Fibroblast of skin of scalp (primary cell): ENCODE data around the gene ZNF48.

ENCODE experiments used
- DNase-seq: peaks from one replicate; pipeline ENCODE4 v3.0.0-alpha.2; 2013

Gene ZNF48

DNA sequence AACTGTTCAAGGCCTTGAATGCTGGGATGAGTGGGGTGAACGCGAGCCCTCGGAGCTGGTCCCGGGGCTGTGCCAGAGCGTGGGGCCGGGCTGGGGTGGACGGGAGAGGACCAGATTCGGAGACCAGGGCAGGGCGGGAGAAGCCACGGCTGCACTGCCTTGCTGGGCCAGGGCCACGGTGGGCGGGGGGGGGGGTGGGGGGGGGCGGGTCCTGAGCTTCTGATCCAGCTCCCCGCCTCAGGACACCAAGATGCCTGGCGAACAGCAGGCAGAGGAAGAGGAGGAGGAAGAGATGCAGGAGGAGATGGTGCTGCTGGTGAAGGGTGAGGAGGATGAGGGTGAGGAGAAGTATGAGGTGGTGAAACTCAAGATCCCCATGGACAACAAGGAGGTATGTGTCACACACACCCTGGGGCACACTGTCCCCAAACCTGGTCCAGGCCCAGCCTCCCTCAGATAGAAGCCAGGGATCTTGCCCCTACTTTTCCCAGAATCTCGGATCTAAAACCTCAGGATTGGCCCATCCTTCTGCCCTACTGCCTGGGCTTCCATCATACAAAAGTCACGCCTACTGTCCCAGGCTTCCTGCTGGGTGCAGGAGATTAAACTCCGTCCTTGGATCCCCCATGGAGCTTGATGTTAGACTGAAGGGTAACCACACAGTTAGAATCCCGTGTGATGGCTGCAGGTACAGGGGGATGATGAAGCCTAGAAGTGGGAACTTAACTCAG, 12.7 kb downstream of the ZNF48 start:
- peak; percentile 11 for DNase-seq

DNA sequence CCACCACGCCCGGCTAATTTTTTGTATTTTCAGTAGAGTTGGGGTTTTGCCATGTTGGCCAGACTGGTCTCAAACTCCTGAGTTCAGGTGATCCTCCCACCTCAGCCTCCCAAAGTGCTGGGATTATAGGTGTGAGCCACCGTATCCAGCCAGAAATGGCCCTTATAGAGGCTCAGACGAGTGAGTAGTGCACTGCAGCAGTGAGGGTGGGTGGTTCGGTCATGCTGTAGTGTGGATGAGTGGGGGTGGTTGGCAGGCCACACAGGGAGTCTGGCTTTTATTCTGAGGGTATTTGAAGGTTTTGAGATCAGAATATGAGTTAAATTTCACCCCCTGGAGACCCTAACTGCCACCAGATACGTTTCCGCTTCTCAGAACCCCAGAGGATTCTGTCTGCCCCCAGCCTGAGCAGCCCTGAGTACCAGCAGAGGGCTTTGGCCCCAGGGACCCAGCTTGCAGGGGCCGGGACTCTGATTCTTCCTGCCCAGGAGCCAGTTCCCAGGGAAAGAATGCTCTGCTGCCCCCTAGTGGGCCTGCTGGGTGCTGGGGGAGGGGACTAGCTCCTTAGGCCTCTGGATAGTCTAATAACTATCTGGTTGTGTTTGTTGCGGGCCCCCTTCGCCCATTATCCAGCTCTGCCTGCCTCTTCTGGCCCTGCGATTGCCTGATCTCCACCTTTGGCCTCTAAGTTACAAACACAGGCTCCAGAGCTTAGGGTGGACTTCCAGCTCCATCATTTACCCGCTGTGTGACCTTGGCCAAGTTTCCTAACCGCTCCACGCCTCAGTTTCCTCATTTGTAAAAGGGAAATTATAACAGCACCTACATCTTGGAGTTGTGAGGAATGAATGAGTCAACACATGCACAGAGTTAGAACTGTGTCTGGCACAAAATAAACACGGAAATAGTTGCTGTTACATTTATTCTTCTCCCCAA, 14.2 kb downstream of the ZNF48 start:
- peak; percentile 88 for DNase-seq

DNA sequence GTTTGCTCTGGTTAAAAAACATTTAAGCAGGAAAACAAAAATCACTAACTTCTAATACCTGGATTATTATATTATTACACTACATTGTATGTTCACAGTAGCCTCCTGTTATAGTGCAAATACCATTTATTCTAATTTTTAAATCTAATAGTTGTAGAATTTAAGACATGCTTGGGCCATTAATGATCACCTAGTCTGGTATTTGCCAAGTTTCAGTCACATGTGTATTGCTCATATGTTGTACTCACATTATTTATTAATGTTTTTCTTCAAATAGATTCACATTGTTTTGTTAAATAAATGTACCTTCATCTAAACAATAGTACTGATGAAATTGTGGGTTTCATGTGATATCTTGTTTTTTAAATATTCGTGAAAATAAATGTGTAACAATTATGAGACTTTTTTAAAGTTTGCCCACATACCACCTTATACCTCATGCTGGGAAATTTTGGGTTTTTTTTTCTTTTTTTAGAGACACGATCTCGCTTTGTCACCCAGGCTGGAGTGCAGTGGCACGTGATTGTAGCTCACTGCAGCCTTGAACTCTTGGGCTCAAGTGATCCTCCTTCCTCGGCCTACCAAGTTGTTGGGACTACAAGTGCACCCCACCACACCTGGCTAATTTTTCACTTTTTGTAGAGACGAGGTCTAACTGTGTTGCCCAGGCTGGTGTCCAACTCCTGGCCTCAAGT, 18.0 kb downstream of the ZNF48 start:
- no peak for DNase-seq

DNA sequence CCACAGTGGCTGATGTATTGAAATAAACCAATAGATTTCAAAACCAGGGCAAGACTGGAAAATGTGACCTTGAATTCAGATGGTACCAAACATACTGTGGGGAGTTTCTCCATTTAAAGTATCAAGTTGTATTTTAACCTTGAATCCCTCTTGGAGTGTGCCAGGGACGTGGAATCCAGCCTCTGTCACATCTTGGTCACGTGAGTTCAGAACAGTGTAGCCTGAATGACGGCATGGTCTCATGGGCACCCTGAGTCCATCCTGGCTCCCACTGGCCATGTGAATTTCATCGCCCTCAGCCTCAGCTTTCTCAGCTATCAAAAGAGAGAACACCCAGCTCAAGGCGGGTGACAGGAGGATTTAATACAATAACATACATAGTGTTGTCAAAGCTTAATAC, 18.9 kb downstream of the ZNF48 start:
- no peak for DNase-seq

DNA sequence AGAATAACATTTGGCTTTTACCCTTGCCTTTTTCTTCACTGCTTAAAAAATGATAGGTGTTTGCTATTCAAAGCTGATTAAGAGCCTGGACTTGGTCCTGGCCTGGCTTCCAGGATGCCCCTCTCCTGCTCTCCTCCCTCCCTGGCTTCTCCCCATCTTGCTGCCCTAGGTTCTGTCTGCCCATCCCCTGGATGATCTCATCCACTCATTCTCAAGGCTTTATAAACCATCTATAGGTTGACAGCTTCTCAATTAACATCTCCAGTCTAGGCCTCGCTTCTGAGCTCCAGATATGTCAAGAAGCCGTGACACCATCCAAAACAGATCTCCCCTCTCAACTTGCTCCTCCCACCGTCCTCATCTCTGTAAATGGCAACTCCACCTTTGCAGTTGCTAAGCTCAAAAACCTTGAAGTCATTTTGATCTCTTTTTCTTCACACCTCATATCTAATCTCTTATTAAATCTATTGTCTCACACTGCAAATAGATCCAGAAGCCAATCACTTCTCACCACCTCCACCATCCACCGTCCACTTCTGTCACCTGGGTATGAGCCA, 20.9 kb downstream of the ZNF48 start:
- DNase-seq: no peak

DNA sequence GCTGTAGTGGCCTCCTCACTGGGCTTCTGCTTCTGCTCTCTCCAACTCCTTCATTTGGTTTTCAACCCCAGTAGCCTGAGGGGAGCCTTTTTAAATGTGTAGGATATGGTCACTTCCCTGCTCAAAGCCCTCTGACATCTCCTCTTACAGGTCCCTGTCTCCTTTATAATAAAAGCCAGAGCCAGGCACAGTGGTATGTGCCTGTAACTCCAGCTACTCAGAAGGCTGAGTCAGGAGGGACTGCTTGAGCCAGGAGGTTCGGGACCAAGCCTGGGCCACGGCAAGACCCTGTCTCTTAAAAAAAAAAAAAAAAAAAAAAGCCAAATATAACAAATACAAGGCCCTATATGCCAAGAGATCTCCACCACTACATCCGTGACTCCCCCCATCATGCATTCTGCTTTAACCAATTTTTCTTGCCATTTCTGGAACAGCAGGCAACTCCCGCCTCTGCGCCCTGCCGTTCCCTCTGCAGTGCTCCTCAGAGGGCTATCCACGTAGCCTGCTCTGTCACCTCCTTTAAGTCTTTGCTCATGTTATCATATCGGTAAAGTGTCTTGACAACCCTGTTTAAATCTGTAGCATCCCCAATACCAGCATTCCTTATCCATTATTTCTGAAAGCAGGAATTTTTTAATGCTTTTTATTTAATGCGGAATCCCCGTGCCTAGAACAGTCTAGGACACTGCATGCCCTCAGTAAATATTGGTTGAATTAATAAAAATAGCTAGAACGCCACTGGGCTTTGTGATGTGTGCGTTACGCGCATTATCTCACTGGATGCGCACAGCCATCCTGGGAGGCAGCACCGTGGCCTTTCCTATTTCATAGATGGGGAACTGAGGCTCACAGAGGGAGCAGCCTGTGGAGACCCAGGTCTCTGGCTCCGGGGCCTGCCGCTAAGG, 21.7 kb downstream of the ZNF48 start:
- peak; percentile 2 for DNase-seq

DNA sequence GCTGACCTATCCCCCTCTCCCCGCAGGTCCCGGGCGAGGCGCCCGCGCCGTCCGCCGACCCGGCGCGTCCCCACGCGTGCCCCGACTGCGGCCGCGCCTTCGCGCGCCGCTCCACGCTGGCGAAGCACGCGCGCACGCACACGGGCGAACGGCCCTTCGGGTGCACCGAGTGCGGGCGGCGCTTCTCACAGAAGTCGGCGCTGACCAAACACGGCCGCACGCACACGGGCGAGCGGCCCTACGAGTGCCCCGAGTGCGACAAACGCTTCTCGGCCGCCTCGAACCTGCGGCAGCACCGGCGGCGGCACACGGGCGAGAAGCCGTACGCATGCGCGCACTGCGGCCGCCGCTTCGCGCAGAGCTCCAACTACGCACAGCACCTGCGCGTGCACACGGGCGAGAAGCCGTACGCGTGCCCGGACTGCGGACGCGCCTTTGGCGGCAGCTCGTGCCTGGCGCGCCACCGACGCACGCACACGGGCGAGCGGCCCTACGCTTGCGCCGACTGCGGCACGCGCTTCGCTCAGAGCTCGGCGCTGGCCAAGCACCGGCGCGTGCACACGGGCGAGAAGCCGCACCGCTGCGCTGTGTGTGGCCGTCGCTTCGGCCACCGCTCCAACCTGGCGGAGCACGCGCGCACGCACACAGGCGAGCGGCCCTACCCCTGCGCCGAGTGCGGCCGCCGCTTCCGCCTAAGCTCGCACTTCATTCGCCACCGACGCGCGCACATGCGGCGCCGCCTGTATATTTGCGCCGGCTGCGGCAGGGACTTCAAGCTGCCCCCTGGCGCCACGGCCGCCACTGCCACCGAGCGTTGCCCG, 22.5 kb downstream of the ZNF48 start:
- DNase-seq: peak; percentile 83

DNA sequence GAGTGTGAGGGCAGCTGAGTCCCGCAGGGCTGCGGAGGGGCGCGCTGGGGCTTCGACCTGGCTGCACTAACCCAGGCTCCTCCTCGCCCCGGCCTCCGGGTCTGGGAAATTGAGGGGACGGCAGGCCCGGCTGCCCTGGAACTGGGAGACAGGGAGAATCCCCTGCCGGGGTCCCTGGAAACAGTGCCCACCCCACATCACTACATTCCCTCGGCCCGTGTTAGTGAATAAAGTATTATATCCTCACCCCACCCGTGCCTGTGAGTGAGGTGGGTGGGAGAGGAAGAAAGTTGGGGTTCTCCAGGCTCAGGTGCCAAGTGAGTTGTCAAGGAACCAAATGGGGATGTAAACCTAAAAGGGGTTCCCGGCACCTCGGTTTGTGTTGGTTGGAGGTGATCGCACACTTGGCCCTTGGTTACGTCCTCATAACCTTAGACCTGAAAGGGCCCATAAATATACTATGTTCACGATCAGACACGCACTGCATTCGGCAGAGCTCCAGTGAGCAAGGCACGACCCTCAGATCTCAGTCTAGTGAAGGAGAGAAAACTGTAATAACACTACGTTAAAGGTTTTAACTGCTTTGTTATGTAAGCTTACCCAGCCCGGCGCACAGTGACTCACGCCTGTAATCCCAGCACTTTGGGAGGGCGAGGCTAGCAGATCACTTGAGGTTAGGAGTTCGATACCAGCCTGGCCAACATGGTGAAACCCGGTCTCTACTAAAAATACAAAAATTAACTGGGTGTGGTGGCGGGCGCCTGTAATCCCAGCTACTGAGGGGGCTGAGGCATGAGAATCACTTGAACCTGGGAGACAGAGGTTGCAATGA, 23.3 kb downstream of the ZNF48 start:
- no peak for DNase-seq

DNA sequence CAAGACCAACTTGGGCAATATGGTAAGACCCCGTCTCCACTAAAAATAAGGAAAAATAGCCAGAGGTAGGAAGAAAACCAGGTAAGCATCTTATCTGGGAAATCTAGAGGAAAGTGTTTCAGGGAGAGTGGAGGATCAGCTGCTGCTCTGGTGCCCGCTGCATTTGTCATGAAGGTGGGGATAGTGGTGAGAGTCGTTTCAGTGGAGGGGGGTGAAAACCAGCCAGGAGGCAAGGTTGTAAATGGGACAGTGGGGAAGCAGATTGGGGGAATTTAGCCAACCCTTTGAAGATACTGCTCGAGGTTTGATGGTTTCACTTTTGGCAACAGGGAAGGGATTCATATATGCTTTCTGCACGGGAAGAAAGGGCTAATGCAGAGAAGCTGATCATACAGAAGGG, 25.8 kb downstream of the ZNF48 start:
- DNase-seq: no peak

DNA sequence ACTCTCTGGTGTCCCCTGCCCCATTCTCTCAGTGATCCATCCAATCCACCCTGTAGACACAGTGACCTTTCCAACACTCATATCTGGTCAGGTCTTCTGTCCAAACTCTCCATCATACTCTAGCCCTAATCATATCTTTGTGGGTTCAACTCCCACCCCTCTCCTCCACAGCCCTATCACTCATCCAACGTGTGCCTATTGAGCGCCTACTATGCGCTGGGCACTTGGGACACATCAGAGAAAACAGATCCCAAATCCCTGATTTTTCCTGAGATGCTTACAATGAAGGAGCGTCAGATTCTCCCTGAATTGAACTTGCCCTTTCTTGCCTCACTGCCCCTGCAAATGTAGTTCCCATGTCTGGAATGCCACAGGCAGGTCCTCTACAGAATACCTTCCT, 32.8 kb downstream of the ZNF48 start:
- DNase-seq: no peak

DNA sequence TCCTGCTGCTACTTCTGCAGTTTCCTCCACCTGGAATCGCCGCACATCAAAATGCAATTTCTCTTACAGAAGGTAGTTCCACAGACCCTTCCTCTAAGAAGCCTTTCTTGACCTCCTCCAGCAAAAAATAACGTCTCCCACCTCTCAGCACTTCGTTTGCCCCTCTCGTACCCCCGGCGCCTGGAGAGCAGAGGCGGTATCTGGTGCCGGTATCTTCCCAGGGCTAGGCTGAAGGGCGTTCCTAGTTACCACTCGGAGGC, 34.1 kb downstream of the ZNF48 start:
- DNase-seq: no peak

DNA sequence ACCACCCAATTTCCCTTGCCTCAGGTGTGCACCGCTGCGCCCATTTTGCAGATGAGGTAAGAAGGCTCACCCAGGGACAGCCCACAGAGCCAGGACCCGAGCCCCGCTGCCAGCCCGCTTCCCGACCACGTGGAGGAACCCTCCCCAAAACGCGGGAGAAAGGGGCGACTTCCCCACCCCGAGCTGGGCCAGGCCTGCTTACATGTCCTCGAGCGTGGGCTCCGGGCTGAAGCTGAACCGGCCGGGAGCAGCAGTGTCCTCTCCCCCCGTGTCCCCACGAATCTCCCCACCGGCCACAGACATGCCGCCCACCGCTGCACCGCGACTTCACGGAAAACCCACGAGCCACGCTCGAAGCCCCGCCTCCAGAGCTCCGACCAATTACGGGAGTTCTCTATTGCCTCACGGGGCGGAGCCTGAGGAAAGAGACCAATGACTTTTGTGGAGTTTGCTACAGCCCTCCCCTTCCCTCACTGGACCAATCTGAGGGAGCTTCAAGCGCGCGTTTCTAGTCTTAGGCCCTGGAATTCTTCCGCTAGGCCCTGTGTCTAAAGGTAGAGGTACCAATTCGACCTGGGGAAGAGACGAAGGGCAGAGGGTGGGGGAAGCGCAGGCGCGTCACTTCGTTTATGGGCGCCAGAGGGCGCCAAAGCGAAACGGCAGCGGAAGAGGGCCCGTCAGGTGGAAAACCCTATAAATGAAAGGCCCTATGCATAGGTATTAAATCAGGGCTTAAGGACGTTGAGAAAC, 34.6 kb downstream of the ZNF48 start, which contains the start of gene DCTPP1:
TSS of gene DCTPP1 (minus strand) at position 353 of the 750 bp plus-strand sequence. CDS start at position 303, 50 bp downstream.
- peak; percentile 98 for DNase-seq

DNA sequence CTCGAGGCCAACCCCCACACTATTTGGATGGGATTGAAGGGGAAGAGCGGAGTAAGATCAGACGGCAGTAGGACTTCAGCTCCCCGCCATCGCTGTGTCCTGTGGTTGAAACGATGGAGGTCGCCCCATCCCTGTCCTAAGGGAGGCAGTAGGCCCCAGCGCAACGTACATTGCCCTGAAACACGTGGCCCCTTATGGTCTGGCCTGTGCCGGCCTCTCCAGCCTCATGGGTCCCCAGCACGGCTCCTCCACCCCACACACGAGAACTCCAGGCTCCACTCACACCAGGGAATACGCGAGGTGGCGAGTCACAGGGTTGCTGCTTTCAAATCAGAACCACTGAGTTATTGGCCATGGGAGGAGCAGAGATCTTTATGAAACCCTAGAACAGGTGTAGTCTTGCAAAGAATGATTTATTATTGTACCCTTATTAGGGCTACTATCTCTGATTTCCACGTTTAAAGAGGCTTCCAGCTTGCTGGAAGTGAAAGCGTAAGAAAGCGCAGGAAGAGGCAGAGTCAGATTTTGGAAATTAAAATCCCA, 35.3 kb downstream of the ZNF48 start:
- no peak for DNase-seq

DNA sequence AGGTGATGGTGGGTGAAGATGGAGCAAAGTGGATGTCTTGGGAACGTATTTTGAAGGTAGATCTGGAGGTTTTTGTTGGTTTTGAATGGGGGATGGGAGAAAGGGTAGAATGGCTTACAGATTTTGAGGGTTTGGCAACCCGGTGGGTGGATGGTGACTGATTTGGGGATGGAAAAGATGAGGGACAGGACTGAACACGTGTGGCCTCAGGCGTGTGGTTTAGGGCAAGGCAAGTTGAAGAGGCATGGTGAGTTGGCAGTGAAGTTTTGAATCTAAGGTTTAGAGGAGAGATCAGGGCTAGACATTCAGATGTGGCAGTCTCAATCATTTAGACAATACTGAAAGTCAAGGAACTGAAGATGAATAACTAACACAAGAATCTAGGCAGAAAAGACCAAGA, 39.6 kb downstream of the ZNF48 start:
- no peak for DNase-seq

DNA sequence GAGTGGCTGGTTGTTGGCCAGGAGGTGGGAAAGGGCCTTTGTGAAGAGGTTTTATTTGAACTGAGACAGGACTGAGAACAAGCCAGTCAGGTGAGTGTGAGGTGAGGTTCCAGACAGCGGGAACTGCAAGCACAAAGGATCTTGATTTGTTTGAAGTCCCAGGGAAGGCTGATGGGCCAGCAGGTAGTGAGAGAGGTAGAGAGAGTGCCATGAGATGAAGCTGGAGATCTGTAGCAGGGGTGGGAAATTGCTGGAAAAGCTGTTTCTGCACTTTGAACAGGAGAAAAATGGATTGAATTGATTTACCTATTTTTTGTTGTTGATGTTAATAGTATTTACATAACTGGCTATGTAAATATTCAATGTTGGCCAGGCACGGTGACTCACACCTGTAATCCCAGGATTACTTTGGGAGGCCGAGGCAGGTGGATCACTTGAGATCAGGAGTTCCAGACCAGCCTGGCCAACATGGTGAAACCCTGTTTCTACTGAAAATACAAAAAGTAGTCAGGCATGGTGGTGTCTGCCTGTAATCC, 42.4 kb downstream of the ZNF48 start:
- DNase-seq: no peak

DNA sequence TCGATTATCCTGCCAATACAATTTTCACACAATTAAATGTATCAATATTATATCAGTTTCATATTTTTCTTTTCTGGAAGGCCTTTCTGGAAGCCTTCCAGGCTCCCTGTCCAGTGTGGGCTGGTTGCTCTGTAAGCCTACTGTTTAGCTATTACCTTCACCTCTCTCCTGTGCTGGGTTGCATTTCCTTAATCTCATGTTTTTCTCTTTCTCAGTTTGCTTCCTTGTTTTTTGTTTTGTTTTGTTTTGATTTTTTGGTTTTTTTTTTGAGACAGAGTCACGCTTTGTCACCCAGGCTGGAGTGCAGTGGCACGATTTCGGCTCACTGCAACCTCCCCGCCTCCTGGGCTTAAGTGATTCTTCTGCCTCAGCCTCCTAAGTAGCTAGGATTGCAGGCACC, 43.6 kb downstream of the ZNF48 start:
- DNase-seq: no peak

DNA sequence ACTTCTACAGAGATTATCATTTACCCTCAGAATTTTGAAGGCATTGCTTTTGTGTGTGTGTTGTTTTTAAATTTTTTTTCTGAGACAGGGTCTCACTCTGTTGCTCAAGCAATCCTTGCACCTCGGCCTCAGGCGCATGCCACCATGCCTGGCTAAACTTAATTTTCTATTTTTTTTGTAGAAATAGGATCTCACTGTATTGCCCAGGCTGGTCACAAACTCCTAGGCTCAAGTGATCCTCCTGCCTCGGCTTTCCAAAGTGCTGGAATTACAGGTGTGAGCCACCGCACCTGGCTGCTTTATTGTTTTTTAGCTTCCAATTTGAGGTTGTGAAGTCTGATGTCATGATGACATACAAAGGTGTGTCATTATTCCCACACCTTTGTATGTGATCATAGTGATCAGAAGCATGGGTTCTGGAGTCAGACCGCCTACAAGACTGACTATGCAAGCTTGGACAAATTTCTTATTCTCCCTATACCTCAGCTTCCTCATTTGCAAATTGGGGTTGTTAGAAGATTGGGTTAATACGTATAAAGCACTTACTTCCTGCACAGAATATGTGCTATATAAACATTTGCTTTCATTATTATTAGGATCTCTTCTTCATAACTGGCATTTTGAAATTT, 44.6 kb downstream of the ZNF48 start:
- DNase-seq: no peak

DNA sequence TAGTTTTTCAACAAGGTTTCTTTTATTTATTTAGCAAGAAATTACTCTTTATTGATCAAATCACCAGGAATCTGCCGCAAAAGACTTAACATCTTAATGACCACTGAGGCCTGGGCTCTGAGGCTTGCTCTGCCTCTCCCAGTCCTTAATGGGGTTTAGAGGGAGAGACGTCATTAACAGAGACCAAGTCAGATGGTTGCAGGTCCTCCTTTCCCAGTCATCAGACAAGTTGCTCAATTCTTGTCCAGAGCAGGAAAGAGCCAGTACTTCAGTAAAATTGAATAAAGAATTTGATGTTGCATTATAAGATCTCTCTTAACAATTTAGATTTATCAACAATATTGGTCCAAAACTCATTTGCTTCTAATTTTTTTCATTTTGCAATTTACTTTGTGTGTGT, 48.4 kb downstream of the ZNF48 start:
- no peak for DNase-seq
